ENCODE measurements around the gene SEC24C.
A peak's percentile ranks its signal among the peaks of the same experiment; 100 is the strongest.

The SEC24C gene

GRCh38 chr10:73810358-73810734 lies 66.2 kb downstream of the SEC24C start:
- Histone ChIP-seq H3F3A (ENCODE audit: insufficient read depth) (peaks cover 7% of the 10 kb centered on the region), H3K79me2 (ENCODE audit: insufficient read depth, low read length) (peaks cover 5% of the 10 kb centered on the region; the same call in 1 of the 2 replicates), H3K9me3 (ENCODE audit: insufficient read depth, low read length) (no peaks in the 10 kb centered on the region), H3K9me2 (replicated peaks; ENCODE audit: insufficient read depth, low read length) (no peaks in the 10 kb centered on the region), H3K36me3 (ENCODE audit: low read length) (no peaks in the 10 kb centered on the region), H3K27me3 (ENCODE audit: low read length) (no peaks in the 10 kb centered on the region), H4K20me1 (ENCODE audit: low read depth, low read length) (no peaks in the 10 kb centered on the region), H2AFZ (ENCODE audit: low read depth, low read length, severe bottlenecking) (no peak overlapping the region), H3K27ac (ENCODE audit: low read depth, low read length) (peak overlapping the region; percentile 70), H3K4me3 (ENCODE audit: insufficient read depth, low read length, poor library complexity, severe bottlenecking) (peak overlapping the region; percentile 92), H3K9ac (ENCODE audit: low read length) (peak overlapping the region; percentile 96), H3K4me2 (ENCODE audit: low read depth, low read length, poor library complexity, severe bottlenecking) (peak overlapping the region; percentile 86)
- no peak for TF ChIP-seq EZH2phosphoT487 (conservative IDR thresholded peaks at IDR 0.05; ENCODE audit: low read length)
- TF ChIP-seq, protein P1, sequence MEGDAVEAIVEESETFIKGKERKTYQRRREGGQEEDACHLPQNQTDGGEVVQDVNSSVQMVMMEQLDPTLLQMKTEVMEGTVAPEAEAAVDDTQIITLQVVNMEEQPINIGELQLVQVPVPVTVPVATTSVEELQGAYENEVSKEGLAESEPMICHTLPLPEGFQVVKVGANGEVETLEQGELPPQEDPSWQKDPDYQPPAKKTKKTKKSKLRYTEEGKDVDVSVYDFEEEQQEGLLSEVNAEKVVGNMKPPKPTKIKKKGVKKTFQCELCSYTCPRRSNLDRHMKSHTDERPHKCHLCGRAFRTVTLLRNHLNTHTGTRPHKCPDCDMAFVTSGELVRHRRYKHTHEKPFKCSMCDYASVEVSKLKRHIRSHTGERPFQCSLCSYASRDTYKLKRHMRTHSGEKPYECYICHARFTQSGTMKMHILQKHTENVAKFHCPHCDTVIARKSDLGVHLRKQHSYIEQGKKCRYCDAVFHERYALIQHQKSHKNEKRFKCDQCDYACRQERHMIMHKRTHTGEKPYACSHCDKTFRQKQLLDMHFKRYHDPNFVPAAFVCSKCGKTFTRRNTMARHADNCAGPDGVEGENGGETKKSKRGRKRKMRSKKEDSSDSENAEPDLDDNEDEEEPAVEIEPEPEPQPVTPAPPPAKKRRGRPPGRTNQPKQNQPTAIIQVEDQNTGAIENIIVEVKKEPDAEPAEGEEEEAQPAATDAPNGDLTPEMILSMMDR (IDR thresholded peaks at IDR 0.05; ENCODE audit: insufficient read depth, low read length, poor library complexity, severe bottlenecking): no peak

DNA sequence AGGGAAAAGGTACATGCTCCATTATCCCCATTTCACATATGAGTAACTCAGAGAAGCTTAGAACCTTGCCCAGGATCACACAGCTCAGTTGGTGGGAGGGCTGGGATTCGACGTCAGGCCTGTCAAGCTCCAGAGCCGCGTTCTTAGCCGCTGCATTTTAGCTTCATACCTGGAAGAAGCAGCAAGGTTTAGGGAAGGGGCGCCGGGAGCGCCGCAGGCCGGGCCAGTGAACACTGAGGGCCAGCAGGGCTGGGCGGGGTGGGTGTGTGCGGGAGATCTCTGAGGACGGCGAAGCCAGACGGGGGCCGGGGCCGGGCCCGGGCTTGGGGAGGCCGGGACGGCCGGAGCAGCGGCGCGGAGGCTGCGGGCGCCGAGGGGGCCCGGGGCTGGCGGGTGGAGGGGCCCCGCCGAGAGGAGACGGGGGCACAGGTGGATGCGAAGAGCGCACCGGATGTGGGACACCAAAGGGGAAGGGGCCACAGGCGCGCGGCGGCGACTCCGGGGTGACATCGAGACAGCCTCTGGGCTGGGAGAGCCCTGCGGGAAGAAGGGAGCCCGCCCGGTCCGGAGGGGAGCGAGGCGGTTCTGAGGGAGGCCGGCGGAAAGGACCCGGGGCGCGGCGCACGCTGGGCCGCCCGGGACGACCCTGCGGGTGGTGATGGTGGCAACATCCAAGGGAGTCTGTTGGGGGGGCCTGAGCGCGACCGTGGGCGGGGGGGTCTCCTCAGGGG lies 66.7 kb downstream of the SEC24C start:
- no peak for TF ChIP-seq EZH2phosphoT487 (conservative IDR thresholded peaks at IDR 0.05; ENCODE audit: low read length)
- TF ChIP-seq, protein P1 (IDR thresholded peaks at IDR 0.05; ENCODE audit: insufficient read depth, low read length, poor library complexity, severe bottlenecking): no peak
- H3K9me3 ChIP-seq (ENCODE audit: insufficient read depth, low read length): no peaks in the 10 kb centered on the region
- no peaks in the 10 kb centered on the region for H3K36me3 ChIP-seq (ENCODE audit: low read length)
- H3K27ac ChIP-seq (ENCODE audit: low read depth, low read length): peak overlapping the region; percentile 70
- H3K79me2 ChIP-seq (ENCODE audit: insufficient read depth, low read length): peaks cover 5% of the 10 kb centered on the region; the same call in 1 of the 2 replicates
- H3K9me2 ChIP-seq (replicated peaks; ENCODE audit: insufficient read depth, low read length): no peaks in the 10 kb centered on the region
- no peaks in the 10 kb centered on the region for H3K27me3 ChIP-seq (ENCODE audit: low read length)
- H4K20me1 ChIP-seq (ENCODE audit: low read depth, low read length): no peaks in the 10 kb centered on the region
- H2AFZ ChIP-seq (ENCODE audit: low read depth, low read length, severe bottlenecking): peak overlapping the region; percentile 83
- H3F3A ChIP-seq (ENCODE audit: insufficient read depth): peaks cover 7% of the 10 kb centered on the region
- peak overlapping the region; percentile 86 for H3K4me2 ChIP-seq (ENCODE audit: low read depth, low read length, poor library complexity, severe bottlenecking)
- peak overlapping the region; percentile 92 for H3K4me3 ChIP-seq (ENCODE audit: insufficient read depth, low read length, poor library complexity, severe bottlenecking)
- H3K9ac ChIP-seq (ENCODE audit: low read length): peak overlapping the region; percentile 96

- H3K4me2 ChIP-seq (ENCODE audit: low read depth, low read length, poor library complexity, severe bottlenecking): no peak overlapping the region
- peaks cover 5% of the 10 kb centered on the region; the same call in 1 of the 2 replicates for H3K79me2 ChIP-seq (ENCODE audit: insufficient read depth, low read length)
- H2AFZ ChIP-seq (ENCODE audit: low read depth, low read length, severe bottlenecking): no peak overlapping the region
- H3F3A ChIP-seq (ENCODE audit: insufficient read depth): peaks cover 7% of the 10 kb centered on the region
- no peak overlapping the region for H3K4me3 ChIP-seq (ENCODE audit: insufficient read depth, low read length, poor library complexity, severe bottlenecking)
- no peaks in the 10 kb centered on the region for H3K36me3 ChIP-seq (ENCODE audit: low read length)
- TF ChIP-seq EZH2phosphoT487 (conservative IDR thresholded peaks at IDR 0.05; ENCODE audit: low read length): no peak
- TF ChIP-seq, protein P1 (IDR thresholded peaks at IDR 0.05; ENCODE audit: insufficient read depth, low read length, poor library complexity, severe bottlenecking): no peak
- H4K20me1 ChIP-seq (ENCODE audit: low read depth, low read length): no peaks in the 10 kb centered on the region
- H3K27ac ChIP-seq (ENCODE audit: low read depth, low read length): no peak overlapping the region
- no peaks in the 10 kb centered on the region for H3K9me3 ChIP-seq (ENCODE audit: insufficient read depth, low read length)
- no peaks in the 10 kb centered on the region for H3K27me3 ChIP-seq (ENCODE audit: low read length)
- no peak overlapping the region for H3K9ac ChIP-seq (ENCODE audit: low read length)
- H3K9me2 ChIP-seq (replicated peaks; ENCODE audit: insufficient read depth, low read length): no peaks in the 10 kb centered on the region
Measured at GRCh38 chr10:73812657-73813056, 68.5 kb downstream of the SEC24C start.

All from SU-DHL-6 (cell line).